HG03103 (cell line): ENCODE results near the gene DHX58.

Source experiments
- ATAC-seq: cut with Tn5 transposase; IDR thresholded peaks from one replicate; pipeline ENCODE4 v1.9.1; 2021; ENCODE audit warnings: low read depth; ENCODE audit not compliant: unreplicated experiment

The DHX58 gene

DNA sequence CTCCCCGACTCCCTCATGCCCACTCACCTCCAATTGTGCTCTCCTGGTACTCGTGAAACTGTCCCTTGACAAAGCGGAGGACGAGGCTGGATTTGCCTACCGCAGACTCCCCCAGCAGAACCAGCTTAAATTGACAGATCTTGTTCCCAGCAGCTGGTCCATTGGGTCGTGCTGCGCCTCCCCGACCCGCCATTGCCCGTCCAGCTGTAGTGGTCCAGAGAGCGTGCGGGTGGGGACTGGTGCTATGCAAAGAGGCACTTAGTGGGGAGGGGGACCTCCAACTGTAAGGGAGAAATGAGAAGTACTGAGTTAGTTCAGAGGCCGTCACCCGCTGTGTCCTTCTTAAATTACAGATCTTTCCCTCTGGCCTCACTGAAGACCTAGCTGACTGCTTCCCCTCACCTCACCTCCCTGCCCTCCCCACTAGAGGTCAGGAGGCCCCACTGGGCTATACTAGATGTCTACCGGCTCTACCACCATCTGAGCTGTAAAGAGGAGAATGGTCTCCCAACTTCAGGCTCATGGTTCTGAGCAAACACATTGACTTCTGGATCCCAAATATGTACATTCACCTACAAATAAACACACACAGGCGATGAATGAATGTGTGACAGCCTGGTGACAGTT, 17.9 kb upstream of the DHX58 start:
- no peak for ATAC-seq

DNA sequence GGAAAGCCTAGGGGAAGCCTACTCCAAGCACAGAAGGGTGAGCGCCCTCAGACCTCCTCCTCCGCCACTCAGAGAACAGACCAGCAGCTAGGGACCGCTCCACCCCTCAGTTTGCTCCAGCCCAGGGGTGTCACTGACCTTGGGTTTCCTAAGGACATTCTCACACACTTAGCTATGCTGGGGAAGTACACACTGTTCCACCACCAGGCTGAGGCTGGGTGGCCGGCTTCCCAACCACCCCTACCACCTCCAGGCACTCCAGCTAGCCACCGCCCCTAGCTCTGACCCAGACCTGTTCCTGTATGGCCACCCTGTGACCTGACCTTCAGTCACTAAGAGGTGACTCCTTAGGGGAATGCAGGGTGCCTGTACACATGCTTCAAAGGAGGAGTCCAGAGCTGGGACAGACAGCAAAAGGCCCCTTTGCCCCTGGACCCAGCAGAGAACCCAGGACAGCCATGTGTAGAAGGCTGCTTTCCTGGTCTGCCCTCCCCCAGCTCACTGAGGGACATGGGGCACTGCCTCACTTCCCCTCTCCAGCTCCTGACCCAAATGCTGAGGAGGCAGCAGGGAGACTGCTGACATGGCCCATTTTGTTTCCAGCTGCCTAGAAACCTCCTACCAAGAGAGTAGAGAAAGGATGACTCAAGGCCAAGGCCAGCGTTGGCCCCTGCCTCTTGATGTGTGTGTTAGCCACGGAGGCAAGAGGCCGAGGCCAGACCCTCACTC, 16.8 kb upstream of the DHX58 start:
- ATAC-seq, result no peak

DNA sequence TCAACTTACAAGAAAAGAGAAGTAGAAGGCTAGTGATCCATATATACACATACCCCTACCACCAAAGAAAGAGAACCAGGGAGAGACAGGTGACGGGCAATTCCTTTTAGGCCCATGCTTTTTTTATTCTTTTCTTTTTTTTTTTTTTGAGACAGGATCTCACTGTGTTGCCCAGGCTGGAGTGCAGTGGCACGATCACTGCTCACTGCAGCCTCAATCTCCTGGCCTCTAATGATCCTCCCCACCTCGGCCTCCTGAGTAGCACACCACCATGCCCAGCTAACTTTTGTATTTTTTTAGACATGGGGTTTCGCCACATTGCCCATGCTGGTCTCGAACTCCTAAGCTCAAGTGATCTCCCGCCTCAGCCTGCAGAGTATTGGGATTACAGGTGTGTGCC, 14.9 kb upstream of the DHX58 start:
- no peak for ATAC-seq

DNA sequence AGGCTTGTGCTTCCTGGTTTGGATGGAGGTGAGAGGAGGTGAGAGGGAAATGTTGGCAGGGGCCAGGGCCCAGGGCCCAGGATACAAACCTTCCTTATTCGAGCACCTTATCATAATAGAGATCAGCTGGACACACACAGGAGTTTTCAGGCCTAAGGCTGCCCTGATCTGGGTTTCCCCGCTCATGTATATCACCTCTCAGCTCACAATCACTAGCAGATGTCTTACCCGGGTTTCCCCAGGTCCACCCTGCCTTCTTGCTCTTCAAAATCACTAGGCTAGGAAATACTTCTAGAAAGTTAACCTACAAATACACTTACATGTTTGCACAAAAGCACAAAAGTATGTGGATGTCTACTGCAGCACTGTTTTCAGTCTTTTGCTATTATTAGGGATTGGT, 14.3 kb upstream of the DHX58 start:
- ATAC-seq, result no peak

DNA sequence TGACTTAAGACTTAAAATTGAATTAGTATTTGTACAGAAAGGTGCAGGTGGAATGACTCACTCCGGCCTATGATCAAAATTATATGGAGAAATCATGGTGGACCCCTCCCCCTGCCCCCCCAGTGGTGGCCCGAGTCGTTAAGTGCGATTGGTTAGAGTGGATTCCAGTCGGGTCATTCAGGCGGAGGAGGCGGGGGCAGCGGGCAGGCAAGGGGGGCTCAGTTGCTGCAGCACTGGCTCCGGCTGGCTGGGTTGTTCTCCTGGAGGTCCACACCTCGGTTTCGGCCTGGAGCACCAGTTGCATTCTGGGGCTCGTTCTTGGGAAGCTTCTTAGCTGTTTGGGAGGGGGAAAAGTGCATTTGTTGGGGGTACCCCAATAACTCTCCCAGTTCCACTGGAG, 13.1 kb upstream of the DHX58 start:
- ATAC-seq, result no peak

DNA sequence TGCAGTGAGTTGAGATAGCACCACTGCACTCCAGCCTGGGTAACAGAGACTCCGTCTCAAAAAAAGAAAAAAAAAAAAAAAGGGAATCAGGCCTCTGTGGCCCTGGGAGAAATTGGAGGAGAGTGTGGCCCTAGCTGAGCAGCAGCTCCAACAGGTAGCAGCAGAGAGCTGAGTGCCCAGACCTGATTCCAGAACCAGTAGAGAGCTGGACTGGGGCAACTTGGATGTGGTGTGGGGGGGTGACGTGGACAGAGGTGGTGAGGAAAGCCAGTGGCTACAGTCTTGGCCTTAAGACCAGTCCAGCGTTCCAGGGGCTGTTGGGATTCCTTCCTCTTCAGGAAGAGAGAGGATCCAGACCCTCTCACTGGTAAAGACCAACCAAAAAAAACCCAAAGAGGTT, 11.7 kb upstream of the DHX58 start:
- no peak for ATAC-seq

DNA sequence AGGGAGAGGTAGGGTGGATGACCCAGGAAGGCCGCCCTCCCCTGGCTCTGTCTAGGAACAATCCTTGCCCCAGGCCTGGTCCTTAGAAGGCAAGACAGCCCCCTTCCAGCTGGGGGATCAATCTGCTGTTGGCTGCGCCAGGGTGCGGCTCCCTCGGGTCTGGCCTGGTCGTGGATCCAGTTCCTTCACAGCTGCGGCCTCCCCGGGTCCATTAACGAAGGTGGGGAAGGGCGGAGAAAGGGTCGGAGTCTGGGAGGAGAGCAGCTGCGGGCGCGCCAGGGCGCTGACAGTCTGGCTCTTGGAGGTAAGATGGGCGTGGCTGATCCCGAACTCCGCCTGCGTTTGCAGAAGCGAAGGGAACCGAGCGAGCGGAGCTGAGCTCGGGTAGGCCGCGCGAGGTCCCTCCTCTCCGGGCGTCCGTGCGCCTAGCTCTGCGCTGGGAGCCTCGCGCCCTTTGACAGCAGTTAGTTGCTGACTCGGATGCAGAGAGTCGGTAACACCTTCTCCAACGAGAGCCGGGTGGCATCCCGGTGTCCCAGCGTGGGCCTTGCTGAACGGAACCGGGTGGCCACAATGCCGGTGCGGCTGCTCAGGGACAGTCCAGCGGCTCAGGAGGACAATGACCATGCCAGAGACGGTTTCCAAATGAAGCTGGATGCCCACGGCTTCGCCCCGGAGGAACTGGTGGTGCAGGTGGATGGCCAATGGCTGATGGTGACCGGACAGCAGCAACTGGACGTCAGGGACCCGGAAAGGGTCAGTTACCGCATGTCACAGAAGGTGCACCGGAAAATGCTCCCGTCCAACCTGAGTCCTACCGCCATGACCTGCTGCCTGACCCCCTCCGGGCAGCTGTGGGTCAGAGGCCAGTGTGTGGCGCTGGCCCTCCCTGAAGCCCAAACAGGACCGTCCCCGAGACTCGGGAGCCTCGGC, 10.1 kb upstream of the DHX58 start, which contains the start of gene HSPB9:
HSPB9 (plus strand) TSS at position 434 of the 933 bp plus-strand sequence; CDS start at position 481, 47 bp downstream.
- ATAC-seq, result no peak

DNA sequence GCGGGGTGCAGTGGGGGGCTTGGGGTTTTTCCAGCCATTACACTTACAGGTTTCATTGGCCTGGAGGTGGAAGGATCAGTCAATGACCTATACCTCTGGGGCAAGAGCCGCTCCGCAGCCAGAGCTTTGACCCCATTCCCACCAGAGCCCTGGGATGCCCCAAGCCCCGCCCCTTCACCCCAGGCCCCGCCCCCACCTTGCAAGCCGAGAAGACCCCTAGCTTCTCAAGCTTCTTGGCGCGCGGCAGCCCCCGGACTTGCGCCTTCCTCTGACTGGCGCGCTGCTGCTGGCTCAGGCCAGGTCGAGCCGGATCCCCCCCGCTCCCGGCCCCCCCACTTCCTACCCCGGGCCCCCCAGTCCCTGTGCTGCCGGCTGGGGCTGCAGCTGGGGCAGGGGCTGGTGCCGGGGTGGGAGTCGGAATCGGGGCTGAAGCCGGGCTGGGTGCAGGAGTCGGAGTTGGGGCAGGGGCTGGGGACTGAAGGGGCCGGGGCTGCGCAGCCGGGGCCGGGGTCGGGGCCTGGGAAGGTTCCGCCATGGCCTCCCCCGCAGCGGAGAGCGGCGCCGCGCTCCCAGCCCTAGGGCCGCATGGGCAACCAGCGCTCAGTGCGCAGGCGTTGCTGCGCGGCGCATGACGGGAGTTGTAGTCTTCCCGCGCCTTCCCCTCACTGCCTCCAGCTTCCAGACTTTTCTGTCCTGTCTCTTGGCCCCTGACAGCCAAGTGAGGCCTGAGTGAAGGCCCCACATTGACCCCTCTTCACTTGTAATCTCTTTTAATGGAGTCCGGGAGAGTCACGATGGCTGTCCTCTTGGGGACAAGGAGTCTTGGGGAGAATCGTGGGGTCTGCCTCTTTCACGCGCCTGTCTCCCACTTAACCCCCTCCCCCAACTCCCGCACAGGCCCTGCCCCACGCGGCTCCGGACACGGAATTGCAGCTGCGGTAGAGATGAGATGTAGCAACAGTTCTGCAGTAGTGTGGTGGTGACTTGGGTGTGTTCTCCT, 8.6 kb upstream of the DHX58 start, which contains the start of gene KAT2A:
KAT2A (minus strand) TSS at position 598 of the 1,000 bp plus-strand sequence; CDS start at position 535, 63 bp downstream.
- no peak for ATAC-seq

DNA sequence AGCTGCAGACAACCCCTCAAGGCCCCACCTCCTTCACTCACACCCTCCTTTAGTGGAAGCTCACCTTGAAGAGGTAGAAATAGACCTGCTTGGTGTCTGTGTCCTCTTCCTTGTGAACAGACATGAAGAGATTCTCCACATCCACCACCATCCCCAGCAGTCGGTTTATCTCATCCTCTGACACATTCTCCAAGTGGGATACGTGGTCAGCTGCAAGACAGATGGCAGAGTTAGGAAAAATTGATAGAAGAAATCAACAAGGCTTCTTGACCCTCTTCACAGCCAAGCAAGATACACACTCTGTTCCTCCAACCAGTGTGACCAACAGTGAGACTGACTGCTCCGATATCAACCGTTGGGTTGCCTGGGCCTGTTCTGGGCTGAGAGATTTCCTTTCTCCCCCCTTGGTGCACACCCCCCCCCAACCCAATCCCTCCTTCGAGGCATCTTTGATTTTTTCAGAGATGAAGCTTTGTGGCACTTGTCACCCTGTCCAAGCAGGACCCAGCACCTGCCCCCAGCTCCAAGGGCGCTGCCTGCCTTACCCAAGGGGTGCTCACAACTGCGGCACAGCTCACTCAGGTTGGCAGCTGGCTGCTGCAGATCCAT, 7.8 kb upstream of the DHX58 start:
- no peak for ATAC-seq

DNA sequence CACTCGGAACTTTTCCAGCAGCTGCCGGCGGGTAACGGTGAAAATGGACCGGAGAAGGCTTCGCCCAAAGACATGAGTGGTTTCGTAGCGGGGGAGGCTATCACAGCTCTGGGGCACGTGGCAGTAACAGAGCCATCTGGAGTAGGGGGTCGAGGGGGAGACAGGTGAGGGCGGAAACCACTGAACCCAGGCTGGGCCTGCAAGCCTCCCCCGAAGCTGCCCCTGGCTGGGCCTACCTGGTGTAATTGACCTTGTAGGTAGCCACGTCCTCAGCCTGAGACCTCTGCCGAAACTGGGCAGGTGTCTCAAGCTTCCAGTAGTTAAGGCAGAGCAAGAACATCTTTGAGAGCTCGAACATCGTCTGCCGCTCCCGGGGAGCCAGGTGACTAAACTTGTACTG, 6.8 kb upstream of the DHX58 start:
- no peak for ATAC-seq

DNA sequence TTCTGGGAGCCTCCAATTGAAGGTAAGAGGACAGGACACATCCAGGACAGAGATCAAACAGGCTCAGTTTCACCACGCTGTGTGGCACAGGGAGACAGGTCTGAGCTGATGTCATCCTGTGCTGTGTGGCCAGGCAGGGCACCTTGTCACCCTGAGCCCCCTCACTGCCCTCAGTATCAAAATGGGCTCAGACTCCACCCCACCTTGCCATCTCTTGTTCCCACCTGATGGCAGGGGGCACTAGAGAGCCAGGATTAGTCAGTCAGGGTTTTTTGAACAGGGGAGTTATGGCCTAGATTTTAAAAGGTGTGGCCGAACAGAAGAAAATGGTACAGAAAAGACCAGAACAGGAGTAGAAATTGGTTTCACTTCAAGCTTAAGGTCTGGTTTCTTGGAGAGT, 6.0 kb upstream of the DHX58 start:
- ATAC-seq, result no peak

DNA sequence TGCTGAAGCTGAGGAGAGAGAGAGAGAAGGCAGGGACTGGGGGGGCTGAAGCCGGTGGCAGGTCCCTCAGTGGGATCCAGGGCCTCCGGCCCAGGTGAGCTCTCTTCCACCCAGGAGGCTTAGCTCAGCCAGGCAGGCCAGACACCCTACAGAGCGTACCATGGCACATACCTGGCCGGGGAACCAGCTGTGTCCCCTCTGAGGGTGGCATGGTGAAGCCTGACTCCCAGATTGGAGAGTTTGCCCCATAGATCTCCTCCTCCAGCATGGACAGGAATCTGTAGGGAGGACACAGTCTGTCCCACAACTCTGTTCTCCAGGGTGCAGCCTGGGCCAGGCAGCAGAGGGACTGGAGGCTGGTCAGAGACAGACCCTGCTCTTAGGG, 5.6 kb upstream of the DHX58 start:
- ATAC-seq, result no peak

DNA sequence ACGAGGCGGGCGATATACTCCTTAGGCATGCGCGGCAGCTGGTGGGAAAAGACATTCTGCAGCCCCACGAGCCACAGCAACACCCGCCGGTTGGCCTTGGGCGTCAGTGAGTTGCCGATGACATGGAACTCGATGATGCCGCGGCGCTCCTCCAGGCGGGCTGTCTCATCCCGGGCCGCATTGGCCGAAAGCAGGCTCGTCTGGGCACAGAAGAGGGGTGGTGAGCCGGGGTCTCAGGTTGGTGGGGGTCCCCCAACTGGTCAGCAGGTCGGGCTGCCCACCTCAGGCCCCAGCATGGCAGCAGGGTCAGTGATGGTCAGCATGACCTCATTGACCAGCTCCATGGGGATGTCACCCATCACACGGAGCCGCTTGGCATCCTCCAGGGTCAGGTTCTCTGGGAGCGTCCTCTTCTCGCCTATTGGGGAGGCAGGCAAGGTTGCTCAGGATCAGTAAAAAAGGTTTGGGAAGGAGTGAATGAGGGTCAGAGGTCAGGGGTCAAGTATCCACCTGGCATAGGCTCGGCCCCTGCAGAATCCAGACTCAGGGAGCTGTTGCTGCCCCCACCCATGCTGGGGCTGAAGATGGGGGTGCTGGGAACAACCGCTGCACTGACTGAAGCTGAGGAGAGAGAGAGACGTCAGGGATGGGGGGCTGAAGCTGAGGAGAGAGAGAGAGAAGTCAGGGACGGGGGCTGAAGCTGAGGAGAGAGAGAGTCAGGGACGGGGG, 5.0 kb upstream of the DHX58 start:
- ATAC-seq, result no peak

DNA sequence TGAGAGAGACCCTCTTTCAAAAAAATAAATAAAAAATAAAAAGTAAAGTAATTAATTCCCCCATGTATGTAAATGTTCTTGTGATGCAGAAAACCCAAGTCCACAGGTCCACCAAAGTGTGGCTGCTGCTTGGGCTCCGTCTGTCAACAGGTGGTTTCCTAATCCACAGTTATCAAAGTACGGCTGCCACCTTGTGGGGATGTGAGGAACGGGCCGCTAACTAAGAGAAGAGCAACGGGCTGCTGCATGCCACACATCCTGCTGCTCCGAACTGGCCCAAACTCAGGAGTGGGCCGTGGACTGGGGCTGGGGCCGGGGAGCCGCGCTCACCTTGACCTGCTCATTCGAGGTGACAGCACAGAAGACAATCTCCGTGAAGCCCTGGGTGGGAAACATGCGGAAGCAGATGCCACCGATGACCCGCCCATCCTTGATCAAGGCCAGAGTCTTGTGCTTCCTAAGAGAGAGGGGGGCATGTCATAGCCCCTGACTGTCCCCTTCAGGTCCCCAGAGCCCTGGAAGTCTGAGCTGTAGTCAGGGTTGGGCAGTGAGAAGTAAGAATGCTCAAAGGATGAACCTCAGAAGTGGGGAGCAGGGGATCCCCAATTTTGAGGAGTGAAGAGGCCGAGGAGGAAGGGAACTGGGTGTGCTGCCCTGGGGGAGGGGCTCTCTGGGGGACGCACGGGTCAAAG, 4.3 kb upstream of the DHX58 start:
- ATAC-seq, result no peak

DNA sequence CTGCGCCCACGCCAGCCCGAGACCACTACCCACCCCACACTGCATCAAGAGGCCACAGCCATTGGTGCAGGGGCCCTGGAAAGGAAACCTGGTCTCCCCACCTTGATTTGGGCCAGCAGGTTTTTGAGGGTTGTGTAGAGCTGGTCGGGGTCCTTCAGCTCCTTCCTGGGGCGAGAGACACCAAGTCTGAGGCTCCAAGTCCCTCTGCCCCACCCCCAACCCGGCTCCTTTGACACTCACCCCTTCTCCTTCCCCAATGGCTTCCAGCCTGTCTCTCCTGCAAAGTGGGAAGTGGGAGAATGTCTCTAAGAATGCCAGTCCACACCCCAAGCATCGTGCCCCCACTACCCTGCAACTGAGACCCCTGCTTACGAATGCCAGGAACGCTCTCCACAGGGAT, 1.6 kb upstream of the DHX58 start:
- ATAC-seq, result no peak

DNA sequence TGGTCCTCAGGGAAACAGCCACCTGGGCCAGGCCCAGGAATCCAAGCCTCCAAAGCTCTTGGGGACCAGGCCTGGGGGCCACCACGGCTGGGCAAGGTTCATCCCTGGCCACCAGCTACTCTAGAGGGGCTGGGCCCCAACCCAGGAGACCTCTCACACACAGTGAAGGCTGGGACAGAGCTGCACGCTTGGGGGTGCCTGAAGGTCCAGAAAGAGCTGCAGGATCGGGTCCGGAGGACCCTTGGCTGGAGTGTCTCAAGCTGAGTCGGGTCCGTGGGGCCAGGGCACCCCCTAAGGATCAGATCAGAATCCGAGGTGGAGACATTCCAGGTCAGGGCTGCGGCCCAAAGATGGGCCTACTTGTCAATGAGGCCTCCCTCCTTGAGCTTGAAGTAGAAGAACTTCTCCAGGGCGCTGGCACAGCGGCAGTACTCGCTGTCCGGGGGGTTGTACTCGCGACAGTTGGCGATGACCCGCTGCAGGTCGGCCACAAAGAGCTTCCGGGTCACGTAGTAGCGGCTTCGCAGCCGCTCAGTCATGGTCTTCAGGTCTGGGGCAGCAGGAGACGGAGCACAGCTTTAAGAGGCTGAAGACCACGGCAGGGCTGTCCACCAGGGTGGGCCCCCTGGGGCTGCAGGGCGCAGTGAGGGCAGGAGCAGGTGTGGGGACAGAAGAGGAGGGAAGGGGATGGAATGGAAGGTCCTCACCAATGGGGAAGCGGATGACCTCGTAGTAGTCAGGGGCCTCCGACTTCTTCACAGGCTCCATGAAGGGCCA, 967 bp upstream of the DHX58 start:
- ATAC-seq, result no peak

DNA sequence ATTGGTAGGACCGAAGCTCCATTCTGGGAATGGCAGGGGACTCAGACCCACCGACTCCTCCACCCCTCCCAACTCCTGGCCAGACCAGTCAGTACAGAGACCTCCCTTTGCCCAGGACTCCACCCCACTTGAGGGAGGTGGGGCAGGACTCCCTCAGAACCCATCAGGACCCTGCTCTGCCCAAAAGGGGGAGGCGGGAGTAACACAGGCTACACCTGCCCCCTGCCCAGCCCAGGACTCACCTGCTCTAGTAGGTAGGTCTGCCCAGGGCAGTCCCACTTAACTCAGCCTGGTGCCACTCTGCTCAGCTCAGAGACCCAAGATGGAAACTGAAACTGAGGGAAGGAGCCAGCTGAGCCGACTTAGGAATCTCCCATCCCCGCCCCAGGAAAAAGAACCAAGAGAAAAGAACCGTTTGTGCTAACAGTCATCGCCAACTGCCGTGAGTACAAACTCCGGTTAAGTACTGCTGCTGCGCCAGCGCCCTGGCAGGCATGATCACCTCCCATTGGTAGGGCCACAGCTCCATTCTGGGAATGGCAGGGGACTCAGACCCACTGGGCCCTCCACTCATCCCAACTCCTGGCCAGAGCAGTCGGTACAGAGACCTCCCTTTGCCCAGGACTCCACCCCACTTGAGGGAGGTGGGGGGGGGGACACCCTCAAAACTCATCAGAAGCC, 503 bp downstream of the DHX58 start:
- no peak for ATAC-seq
